ENCODE results near the gene SYNJ1. TPM values are rescaled to one million over a fixed set of nuclear protein-coding genes. Genes with fewer than 3 reads are reported as not detected.

Gene SYNJ1
- total and polyA plus RNA-seq, 10 of the 15 experiments (the other 5 are each of a cell fraction or from before 2014, with no cell fraction given) = 1.2 to 7.0 (median 3.5) TPM

DNA sequence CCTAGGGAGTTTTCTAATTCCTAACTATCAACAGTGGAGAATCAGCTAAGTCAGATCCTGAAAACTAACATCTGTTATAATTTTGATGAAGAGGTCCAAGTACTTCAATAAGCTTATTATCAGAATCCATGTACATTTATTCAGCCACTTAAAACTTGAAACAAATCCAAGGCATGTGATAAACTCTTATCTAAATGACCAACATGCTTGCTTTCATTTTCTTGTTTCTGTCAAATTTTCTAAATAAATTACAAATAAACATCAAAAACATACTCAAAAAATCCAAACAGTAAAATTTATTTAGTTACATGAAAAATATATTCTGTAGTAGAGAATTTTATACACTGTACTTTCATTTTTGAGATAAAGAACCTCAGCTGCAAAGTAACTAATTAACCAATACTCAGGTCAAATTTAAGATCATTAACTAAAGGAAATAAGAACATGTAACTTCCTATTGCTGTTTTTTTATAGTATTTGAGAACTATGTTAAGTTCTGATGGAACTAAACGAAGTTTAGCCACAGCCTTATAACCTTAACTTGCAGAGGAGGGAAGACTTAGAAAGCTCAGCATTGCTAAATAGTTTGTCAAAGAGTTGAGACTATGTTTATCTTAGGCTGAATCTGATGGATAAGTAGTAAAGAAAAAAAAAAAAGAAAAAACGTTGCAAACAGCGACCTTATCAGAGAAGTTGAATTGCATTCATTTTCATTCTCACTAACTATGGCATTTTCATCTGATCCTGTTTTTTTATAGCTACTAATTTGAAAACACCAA is 44.9 kb downstream of the SYNJ1 start:
- Histone ChIP-seq H3K79me2 (ENCODE audit: control insufficient read depth, insufficient read depth, low read length) (no peaks in the 10 kb centered on the region), H3K4me1 (ENCODE audit: control insufficient read depth, insufficient read depth, low read length) (no peaks in the 10 kb centered on the region), H4K20me1 (ENCODE audit: control insufficient read depth, insufficient read depth) (no peaks in the 10 kb centered on the region), H3K4me2 (ENCODE audit: control insufficient read depth, insufficient read depth) (no peak overlapping the region), H2AFZ (ENCODE audit: control insufficient read depth, low read depth, low read length) (no peak overlapping the region), H3K27me3 (replicated peaks in 1 of 2; ENCODE audit: control insufficient read depth in 2 of 2, insufficient read depth in 2 of 2, low read length in 1 of 2) (no peaks in the 10 kb centered on the region), H3K9me3 (replicated peaks; ENCODE audit: control insufficient read depth, insufficient read depth, low read length) (no peaks in the 10 kb centered on the region), H3K36me3 (ENCODE audit: control insufficient read depth in 2 of 2, insufficient read depth in 2 of 2, low read length in 1 of 2) (peaks cover 0 to 6% of the 10 kb centered on the region in 2 experiments; a peak in 2 of 4 replicates), H3K9ac (ENCODE audit: control insufficient read depth, insufficient read depth, low read length) (no peak overlapping the region), H3K27ac (ENCODE audit: control insufficient read depth, insufficient read depth) (no peak overlapping the region), H3K4me3 (no peak overlapping the region)
- no peak for TF ChIP-seq STAT3 (IDR thresholded peaks at IDR 0.05; ENCODE audit: low read depth, low read length)
- no peak for TF ChIP-seq TARDBP (IDR thresholded peaks at IDR 0.05; ENCODE audit: borderline replicate concordance)
- TF ChIP-seq CBX5 (IDR thresholded peaks at IDR 0.05; ENCODE audit: low read depth) = no peak
- no peak for TF ChIP-seq HDAC6 (IDR thresholded peaks at IDR 0.05; ENCODE audit: unreplicated experiment)
- no peak for TF ChIP-seq POLR2AphosphoS5 (IDR thresholded peaks at IDR 0.05; ENCODE audit: low read length)
- no peak for TF ChIP-seq DPF2 (IDR thresholded peaks at IDR 0.05)
- no peak for TF ChIP-seq CEBPB (IDR thresholded peaks at IDR 0.05; ENCODE audit: borderline replicate concordance in 1 of 2, low read depth in 2 of 2, low read length in 2 of 2)
- no peak for TF ChIP-seq MEF2A (IDR thresholded peaks at IDR 0.05; ENCODE audit: insufficient read depth, low read depth, low read length)
- no peak for TF ChIP-seq HDGF (IDR thresholded peaks at IDR 0.05)
- TF ChIP-seq PBX3 (IDR thresholded peaks at IDR 0.05; ENCODE audit: insufficient replicate concordance, low read depth, low read length) = no peak
- TF ChIP-seq ESRRA (IDR thresholded peaks at IDR 0.05; ENCODE audit: low read length) = no peak
- no peak for TF ChIP-seq TCF12 (IDR thresholded peaks at IDR 0.05; ENCODE audit: low read depth, low read length)
- no peak for TF ChIP-seq SMAD5 (IDR thresholded peaks at IDR 0.05; ENCODE audit: low read depth)
- TF ChIP-seq, protein P1, sequence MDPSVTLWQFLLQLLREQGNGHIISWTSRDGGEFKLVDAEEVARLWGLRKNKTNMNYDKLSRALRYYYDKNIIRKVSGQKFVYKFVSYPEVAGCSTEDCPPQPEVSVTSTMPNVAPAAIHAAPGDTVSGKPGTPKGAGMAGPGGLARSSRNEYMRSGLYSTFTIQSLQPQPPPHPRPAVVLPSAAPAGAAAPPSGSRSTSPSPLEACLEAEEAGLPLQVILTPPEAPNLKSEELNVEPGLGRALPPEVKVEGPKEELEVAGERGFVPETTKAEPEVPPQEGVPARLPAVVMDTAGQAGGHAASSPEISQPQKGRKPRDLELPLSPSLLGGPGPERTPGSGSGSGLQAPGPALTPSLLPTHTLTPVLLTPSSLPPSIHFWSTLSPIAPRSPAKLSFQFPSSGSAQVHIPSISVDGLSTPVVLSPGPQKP (IDR thresholded peaks at IDR 0.05; ENCODE audit: low read depth, low read length) = no peak
- no peak for TF ChIP-seq ZNF24 (IDR thresholded peaks at IDR 0.05)
- ChIA-PET POLR2A (interaction anchor here (0.5 to 0.7 kb wide), 2 partner anchors 56 to 75 kb away, joined by 3 to 4 read pairs; no protein-coding TSS in a partner anchor), SMC1A (ENCODE audit: uncharacterized antibody, unreplicated experiment) (interaction anchor here (0.6 to 1.2 kb wide), 7 partner anchors 13 to 631 kb away, joined by 3 to 4 read pairs (median 3); no protein-coding TSS in a partner anchor), RAD21 (ENCODE audit: unreplicated experiment) (interaction anchor here (0.8 to 1.1 kb wide), 4 partner anchors 37 to 752 kb away, joined by 3 to 4 read pairs (median 4); no protein-coding TSS in a partner anchor), CTCF (interaction anchor here (0.6 to 1.7 kb wide), 3 partner anchors 12 to 307 kb away, joined by 3 to 5 read pairs (median 4); no protein-coding TSS in a partner anchor)
- ATAC-seq (no peak), DNase-seq (ENCODE audit: low read depth, low spot score) (no peak), FAIRE-seq (peak; percentile 89)
- no TSS peak for BruUV-seq (replicated peaks)
- WGBS (ENCODE audit: insufficient coverage, insufficient replicate concordance, low lambda C conversion rate, missing lambda C conversion rate) = 94% methylated on average over 3 of the region's 3 CpGs
- in situ Hi-C loops (cut with MboI) = no loop called here
- intact Hi-C loops (cut with micrococcal nuclease; ENCODE audit: unreplicated experiment) = no loop called here
